H1 (cell line): ENCODE results near the gene SFXN2. TPM values are rescaled to one million over a fixed set of nuclear protein-coding genes. Genes with fewer than 3 reads are reported as not detected.

Source experiments
- CTCF ChIA-PET: fragments of 300-600 bp; sonication (Branson Sonifier 250); formaldehyde crosslinking; loops from one replicate; lab custom pipeline; 2021; ENCODE audit not compliant: partially characterized antibody; lab: Charles Lee
- POLR2A ChIA-PET: fragments of 300-600 bp; sonication (Branson Sonifier 250); formaldehyde crosslinking; loops from one replicate; lab custom pipeline; 2021; ENCODE audit warnings: inconsistent platforms; ENCODE audit not compliant: partially characterized antibody; lab: Charles Lee
- DNase-seq, 2 experiments: peaks; one replicate each; pipeline versions ENCODE4 v3.0.0 to v3.0.0-alpha.2; 2010 to 2022; ENCODE audit warnings: low spot score in 2 of 2, low read depth in 1 of 2, mixed read lengths in 1 of 2
- FAIRE-seq: peaks from 2 replicates; lab custom pipeline; 2011; peaks lifted over from hg19 to GRCh38; lab: Jason Lieb, UNC
- H2AFZ ChIP-seq: 2 replicates; pipeline ENCODE4 v1.8.1; 2012; ENCODE audit warnings: low read length, inconsistent platforms
- H2AK5ac ChIP-seq: 2 replicates; pipeline ENCODE4 v1.6.1; 2013; ENCODE audit warnings: low read depth, low read length
- H2BK120ac ChIP-seq: replicated peaks from 2 replicates; pipeline ENCODE3; 2013; ENCODE audit warnings: low read depth, low read length, inconsistent platforms
- H2BK12ac ChIP-seq: 2 replicates; pipeline ENCODE4 v1.6.1; 2013; ENCODE audit warnings: low read depth, low read length
- H2BK15ac ChIP-seq: 2 replicates; pipeline ENCODE4 v1.6.1; 2013; ENCODE audit warnings: low read length
- H2BK20ac ChIP-seq: 2 replicates; pipeline ENCODE4 v1.6.1; 2013; ENCODE audit warnings: low read length
- H2BK5ac ChIP-seq: 2 replicates; pipeline ENCODE4 v1.6.1; 2013; ENCODE audit warnings: low read depth, low read length
- H3K14ac ChIP-seq: 2 replicates; pipeline ENCODE4 v1.6.1; 2013; ENCODE audit warnings: inconsistent platforms; ENCODE audit not compliant: insufficient read length
- H3K18ac ChIP-seq: 2 replicates; pipeline ENCODE4 v1.6.1; 2013; ENCODE audit warnings: low read length; ENCODE audit errors: extremely low read depth
- H3K23ac ChIP-seq: 2 replicates; pipeline ENCODE4 v1.6.1; 2013; ENCODE audit warnings: inconsistent platforms; ENCODE audit not compliant: insufficient read length
- H3K23me2 ChIP-seq: 2 replicates; pipeline ENCODE4 v1.6.1; 2013; ENCODE audit warnings: low read depth, low read length
- H3K27ac ChIP-seq: 2 replicates; pipeline ENCODE4 v1.6.1; 2011; ENCODE audit warnings: low read depth, low read length, inconsistent platforms
- H3K27me3 ChIP-seq, 4 experiments: replicated peaks in 1 of 4; 1 replicate in 1 of 4; 2 replicates in 3 of 4; pipeline versions ENCODE4 v1.6.1 to v1.8.1; 2011 to 2013; ENCODE audit warnings: low read length in 3 of 4, mild to moderate bottlenecking in 3 of 4, inconsistent platforms in 2 of 4, mixed read lengths in 2 of 4, moderate library complexity in 1 of 4; ENCODE audit not compliant: control insufficient read depth in 3 of 4, insufficient read depth in 3 of 4; ENCODE audit errors: extremely low read depth in 1 of 4
- H3K36me3 ChIP-seq, 4 experiments: 2 replicates each; pipeline versions ENCODE4 v1.6.1 to v1.8.1; 2011 to 2013; ENCODE audit warnings: mild to moderate bottlenecking in 4 of 4, low read length in 3 of 4, moderate library complexity in 2 of 4, control low read depth in 1 of 4, inconsistent platforms in 1 of 4; ENCODE audit not compliant: insufficient read depth in 4 of 4, control insufficient read depth in 2 of 4
- H3K4ac ChIP-seq: replicated peaks from 2 replicates; pipeline ENCODE3; 2013; ENCODE audit warnings: low read length, low read depth, mixed read lengths, inconsistent platforms; ENCODE audit not compliant: insufficient read length
- H3K4me1 ChIP-seq, 4 experiments: replicated peaks in 1 of 4; 1 replicate in 1 of 4; 2 replicates in 3 of 4; pipeline versions ENCODE4 v1.6.1 to v1.8.1; 2011 to 2013; ENCODE audit warnings: low read length in 3 of 4, inconsistent platforms in 2 of 4, mixed read lengths in 1 of 4; ENCODE audit not compliant: insufficient read depth in 4 of 4, control insufficient read depth in 3 of 4
- H3K4me2 ChIP-seq, 2 experiments: 2 replicates each; pipeline versions ENCODE4 v1.6.1 to v1.8.1; 2011 to 2013; ENCODE audit warnings: low read depth in 2 of 2, low read length in 2 of 2, control low read depth in 1 of 2, inconsistent platforms in 1 of 2, mild to moderate bottlenecking in 1 of 2; ENCODE audit not compliant: insufficient read depth in 1 of 2
- H3K4me3 ChIP-seq, 4 experiments: fragments of 200-600, 300-600 bp in 1 of 4; sonication (generic), shearing (Covaris generic), sonication (Bioruptor Twin) in 1 of 4; 2 replicates each; pipeline versions ENCODE4 v1.5.1 to v1.8.1; 2011 to 2016; ENCODE audit warnings: low read length in 4 of 4, low read depth in 3 of 4, control low read depth in 2 of 4, inconsistent platforms in 2 of 4, mild to moderate bottlenecking in 2 of 4, mixed read lengths in 1 of 4, moderate library complexity in 1 of 4; ENCODE audit not compliant: insufficient read depth in 2 of 4; ENCODE audit errors: extremely low read depth in 1 of 4
- H3K56ac ChIP-seq: replicated peaks from 2 replicates; pipeline ENCODE3; 2013; ENCODE audit warnings: low read depth, mild to moderate bottlenecking, mixed read lengths, low read length, inconsistent platforms; ENCODE audit not compliant: insufficient read length
- H3K79me1 ChIP-seq: 2 replicates; pipeline ENCODE4 v1.6.1; 2013; ENCODE audit warnings: low read depth, low read length, control low read depth
- H3K79me2 ChIP-seq, 2 experiments: 2 replicates each; pipeline versions ENCODE4 v1.6.1 to v1.8.1; 2012 to 2013; ENCODE audit warnings: low read length in 2 of 2, mild to moderate bottlenecking in 2 of 2, inconsistent platforms in 1 of 2; ENCODE audit not compliant: insufficient read depth in 2 of 2, control insufficient read depth in 1 of 2
- H3K9ac ChIP-seq, 4 experiments: replicated peaks in 1 of 4; 1 replicate in 1 of 4; 2 replicates in 3 of 4; pipeline versions ENCODE4 v1.6.1 to v1.8.1; 2011 to 2013; ENCODE audit warnings: low read depth in 3 of 4, low read length in 3 of 4, control low read depth in 2 of 4, mild to moderate bottlenecking in 2 of 4, moderate library complexity in 2 of 4, inconsistent platforms in 1 of 4; ENCODE audit errors: extremely low read depth in 1 of 4
- H3K9me3 ChIP-seq, 2 experiments: 2 replicates each; pipeline versions ENCODE4 v1.6.1 to v1.8.1; 2012 to 2013; ENCODE audit warnings: mild to moderate bottlenecking in 2 of 2, moderate library complexity in 2 of 2, control low read depth in 1 of 2, inconsistent platforms in 1 of 2, low read depth in 1 of 2, low read length in 1 of 2, mixed read lengths in 1 of 2; ENCODE audit not compliant: insufficient read depth in 2 of 2
- H4K20me1 ChIP-seq, 2 experiments: replicated peaks in 1 of 2; 2 replicates each; pipeline versions ENCODE3 to v1.8.1; 2011 to 2013; ENCODE audit warnings: inconsistent platforms in 2 of 2, low read length in 2 of 2, mild to moderate bottlenecking in 1 of 2; ENCODE audit not compliant: insufficient read depth in 2 of 2, control insufficient read depth in 1 of 2
- H4K5ac ChIP-seq: 2 replicates; pipeline ENCODE4 v1.6.1; 2013; ENCODE audit warnings: low read length, low read depth, mixed read lengths, inconsistent platforms; ENCODE audit not compliant: insufficient read length
- H4K8ac ChIP-seq: 2 replicates; pipeline ENCODE4 v1.8.0; 2013; ENCODE audit warnings: mild to moderate bottlenecking, moderate library complexity, low read length, inconsistent platforms; ENCODE audit not compliant: insufficient read depth; ENCODE audit errors: extremely low read depth
- H4K91ac ChIP-seq: replicated peaks from 2 replicates; pipeline ENCODE3; 2013; ENCODE audit warnings: low read length, mixed read lengths, inconsistent platforms; ENCODE audit not compliant: insufficient read length
- CEBPB ChIP-seq: IDR thresholded peaks from 2 replicates; pipeline ENCODE4 v1.6.1; 2012; ENCODE audit warnings: low read depth, low read length
- GABPA ChIP-seq: IDR thresholded peaks from 2 replicates; pipeline ENCODE4 v1.6.1; 2011; ENCODE audit warnings: mild to moderate bottlenecking, low read length, moderate library complexity, borderline replicate concordance; ENCODE audit not compliant: insufficient read depth
- KDM1A ChIP-seq: fragments of 200-600, 300-600 bp; sonication (generic); IDR thresholded peaks from 2 replicates; pipeline ENCODE4 v1.7.1; 2016; ENCODE audit warnings: mild to moderate bottlenecking, low read length, borderline replicate concordance
- POLR2A ChIP-seq, 2 experiments: IDR thresholded peaks; 1 replicate in 1 of 2; 2 replicates in 1 of 2; pipeline ENCODE4 v1.6.1; 2011; ENCODE audit warnings: low read depth in 2 of 2, low read length in 2 of 2, mild to moderate bottlenecking in 2 of 2; ENCODE audit errors: control extremely low read depth in 1 of 2
- SIRT6 ChIP-seq: IDR thresholded peaks from one replicate; pipeline ENCODE4 v1.7.1; 2012; ENCODE audit warnings: low read length, inconsistent platforms
- SP1 ChIP-seq: IDR thresholded peaks from 2 replicates; pipeline ENCODE4 v1.6.1; 2011; ENCODE audit warnings: low read depth, low read length
- TAF7 ChIP-seq: optimal IDR thresholded peaks from 2 replicates; pipeline ENCODE3; 2011; ENCODE audit warnings: low read depth, mild to moderate bottlenecking, inconsistent platforms, low read length, moderate library complexity, borderline replicate concordance
- ZNF274 ChIP-seq: IDR thresholded peaks from 2 replicates; pipeline ENCODE4 v1.7.0; 2012; ENCODE audit warnings: low read length, borderline replicate concordance; ENCODE audit errors: extremely low read depth
- WGBS, 2 experiments: shearing (Covaris generic) in 1 of 2; methylation state at CpG; one replicate each; pipeline versions ENCODE4 v1.1.6 to v1.1.7; 2013 to 2015; ENCODE audit warnings: low lambda C conversion rate in 2 of 2, mixed read lengths in 2 of 2, inconsistent platforms in 1 of 2, low coverage in 1 of 2, missing lambda C conversion rate in 1 of 2; ENCODE audit not compliant: insufficient replicate concordance in 2 of 2, insufficient coverage in 1 of 2, insufficient read length in 1 of 2; ENCODE audit errors: extremely low coverage in 1 of 2, missing lambda C conversion rate in 1 of 2; 5-methylcytosine and 5-hydroxymethylcytosine counted together
- polyA plus RNA-seq, 7 experiments: library from polyadenylated mRNA; depleted of rRNA in 3 of 7; stranded (reverse) in 5 of 7; unstranded in 2 of 7; fragments of >200 nt in 5 of 7; fragments of 200-250 nt in 2 of 7; gene quantifications; 1 replicate in 5 of 7; 2 replicates in 1 of 7; 4 replicates in 1 of 7; pipeline versions ENCODE4 v1.2.1 to v1.2.3, GENCODE V29; 2011 to 2013; ENCODE audit warnings: missing spikeins in 2 of 7, mixed read lengths in 2 of 7
- total RNA-seq: library from RNA; stranded (reverse); fragmentation: NEBNext Ultra II Directional; extraction: Animal tissue kit (Norgen Biotek cat#: 25700); gene quantifications from 2 replicates; pipeline ENCODE4 v1.2.1, GENCODE V29; 2021
- TF ChIP-seq, protein P1 (sequence below): IDR thresholded peaks from 2 replicates; pipeline ENCODE4 v1.6.1; 2012; ENCODE audit warnings: inconsistent platforms

Gene SFXN2
- total and polyA plus RNA-seq, 2 of the 8 experiments (the other 6 are each of a cell fraction or from before 2014, with no cell fraction given) = 20.5 to 23.5 TPM

DNA sequence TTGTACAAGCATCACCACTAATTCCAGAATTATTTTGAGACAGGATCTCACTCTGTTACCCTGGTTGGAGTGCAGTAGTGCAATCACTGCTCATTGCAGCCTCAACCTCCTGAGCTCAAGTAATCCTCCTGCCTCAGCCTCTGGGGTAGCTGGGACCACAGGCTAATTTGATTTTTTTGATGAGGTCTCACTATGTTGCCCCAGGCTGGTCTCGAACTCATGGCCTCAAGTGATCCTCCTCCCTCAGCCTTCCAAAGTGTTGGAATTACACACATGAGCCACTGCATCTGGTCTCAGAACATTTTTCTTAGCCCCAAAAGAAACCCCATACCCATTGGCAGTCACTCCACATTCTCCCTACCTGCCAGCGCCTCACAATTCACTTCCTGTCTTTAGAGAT, 25.8 kb downstream of the SFXN2 start:
- TF ChIP-seq CEBPB = no peak
- TF ChIP-seq KDM1A = no peak
- TF ChIP-seq TAF7 = no peak
- no peak for TF ChIP-seq ZNF274
- no peak for TF ChIP-seq SIRT6
- TF ChIP-seq, protein P1, sequence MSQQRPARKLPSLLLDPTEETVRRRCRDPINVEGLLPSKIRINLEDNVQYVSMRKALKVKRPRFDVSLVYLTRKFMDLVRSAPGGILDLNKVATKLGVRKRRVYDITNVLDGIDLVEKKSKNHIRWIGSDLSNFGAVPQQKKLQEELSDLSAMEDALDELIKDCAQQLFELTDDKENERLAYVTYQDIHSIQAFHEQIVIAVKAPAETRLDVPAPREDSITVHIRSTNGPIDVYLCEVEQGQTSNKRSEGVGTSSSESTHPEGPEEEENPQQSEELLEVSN = no peak
- no peak for TF ChIP-seq GABPA
- no peak for TF ChIP-seq SP1
- peak in 1 of 2 experiments; percentile 45; a peak in 1 of 3 replicates for TF ChIP-seq POLR2A (IDR thresholded peaks at IDR 0.05; ENCODE audit: control extremely low read depth in 1 of 2, low read depth in 2 of 2, low read length in 2 of 2)
- Histone ChIP-seq H2AFZ (no peak overlapping the region), H2BK15ac (no peak overlapping the region), H3K4me1 (peaks cover 1 to 6% (median 3%) of the 10 kb centered on the region in 4 experiments; a peak in 6 of 7 replicates), H3K56ac (no peak overlapping the region), H3K23me2 (peaks cover 6% of the 10 kb centered on the region), H3K36me3 (peaks cover 4 to 17% (median 11%) of the 10 kb centered on the region in 4 experiments; a peak in 7 of 8 replicates), H3K18ac (no peak overlapping the region), H3K4ac (no peak overlapping the region), H2AK5ac (no peak overlapping the region), H2BK12ac (no peak overlapping the region), H3K14ac (no peak overlapping the region), H4K91ac (no peak overlapping the region), H4K8ac (no peak overlapping the region), H3K79me2 (peaks cover 0 to 12% of the 10 kb centered on the region in 2 experiments; a peak in 2 of 4 replicates), H3K79me1 (no peaks in the 10 kb centered on the region; the same call in 1 of the 2 replicates), H3K9me3 (no peaks in the 10 kb centered on the region), H2BK120ac (no peak overlapping the region), H3K27me3 (no peaks in the 10 kb centered on the region; a peak in 1 of 7 replicates), H3K4me3 (no peak overlapping the region), H4K5ac (no peak overlapping the region), H3K27ac (no peak overlapping the region), H3K23ac (no peak overlapping the region), H3K4me2 (no peak overlapping the region), H3K9ac (no peak overlapping the region), H4K20me1 (no peaks in the 10 kb centered on the region), H2BK20ac (no peak overlapping the region), H2BK5ac (no peak overlapping the region)
- no peak for FAIRE-seq
- POLR2A ChIA-PET = interaction anchor here (0.9 to 6.5 kb wide), 12 partner anchors 8 to 96 kb away, joined by 3 to 31 read pairs (median 4); partner anchors contain the start of genes ARL3, SFXN2 and TRIM8
- CTCF ChIA-PET = interaction anchor here (0.9 to 4.2 kb wide), 6 partner anchors 10 to 177 kb away, joined by 3 to 33 read pairs (median 5); no protein-coding TSS in a partner anchor
- WGBS, 2 experiments = 79% methylated on average over 2 of the region's 2 CpGs; no CpG with 5 or more reads in 1 of the 2 experiments
- DNase-seq = no peak
